ENCODE measurements around the gene STK32B.

GRCh38 chr4:5307928-5308327, 256.6 kb downstream of the STK32B start:
- TF ChIP-seq, protein P1, sequence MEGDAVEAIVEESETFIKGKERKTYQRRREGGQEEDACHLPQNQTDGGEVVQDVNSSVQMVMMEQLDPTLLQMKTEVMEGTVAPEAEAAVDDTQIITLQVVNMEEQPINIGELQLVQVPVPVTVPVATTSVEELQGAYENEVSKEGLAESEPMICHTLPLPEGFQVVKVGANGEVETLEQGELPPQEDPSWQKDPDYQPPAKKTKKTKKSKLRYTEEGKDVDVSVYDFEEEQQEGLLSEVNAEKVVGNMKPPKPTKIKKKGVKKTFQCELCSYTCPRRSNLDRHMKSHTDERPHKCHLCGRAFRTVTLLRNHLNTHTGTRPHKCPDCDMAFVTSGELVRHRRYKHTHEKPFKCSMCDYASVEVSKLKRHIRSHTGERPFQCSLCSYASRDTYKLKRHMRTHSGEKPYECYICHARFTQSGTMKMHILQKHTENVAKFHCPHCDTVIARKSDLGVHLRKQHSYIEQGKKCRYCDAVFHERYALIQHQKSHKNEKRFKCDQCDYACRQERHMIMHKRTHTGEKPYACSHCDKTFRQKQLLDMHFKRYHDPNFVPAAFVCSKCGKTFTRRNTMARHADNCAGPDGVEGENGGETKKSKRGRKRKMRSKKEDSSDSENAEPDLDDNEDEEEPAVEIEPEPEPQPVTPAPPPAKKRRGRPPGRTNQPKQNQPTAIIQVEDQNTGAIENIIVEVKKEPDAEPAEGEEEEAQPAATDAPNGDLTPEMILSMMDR (IDR thresholded peaks at IDR 0.05), result no peak
- TF ChIP-seq POLR2A (IDR thresholded peaks at IDR 0.05), result no peak
